IMR-90 (cell line): Measurements from ENCODE around the gene FBN3. TPM values are rescaled to one million over a fixed set of nuclear protein-coding genes. Genes with fewer than 3 reads are reported as not detected.

ENCODE experiments used
- ATAC-seq: fragments of 200-7000 bp; cut with Tn5 transposase; 2 replicates; pipeline ENCODE4 v1.9.1; 2020; ENCODE audit warnings: low read depth, mild to moderate bottlenecking, moderate library complexity
- BruUV-seq: library from RNA; stranded (reverse); fragments of 400-500 nt; replicated peaks from 2 replicates; lab custom pipeline; 2021; lab: Mats Ljungman, UMichigan
- CTCF ChIA-PET: fragments of 300-600 bp; formaldehyde crosslinking; extraction: SDS; loops from one replicate; lab custom pipeline; 2021; ENCODE audit warnings: antibody characterized with exemption; lab: Yijun Ruan, JAX
- POLR2A ChIA-PET: fragments of 300-600 bp; sonication (Branson Sonifier 250); formaldehyde crosslinking; loops from one replicate; lab custom pipeline; 2022; ENCODE audit warnings: antibody characterized with exemption; ENCODE audit not compliant: unreplicated experiment; lab: Charles Lee
- DNase-seq: peaks from one replicate; pipeline ENCODE4 v3.0.0; 2013
- H2AFZ ChIP-seq: replicated peaks from 2 replicates; pipeline ENCODE3; 2013; ENCODE audit warnings: low read length, mild to moderate bottlenecking; ENCODE audit not compliant: poor library complexity
- H2AK5ac ChIP-seq: 2 replicates; pipeline ENCODE4 v1.6.1; 2013; ENCODE audit warnings: low read depth, low read length, inconsistent platforms
- H2AK9ac ChIP-seq: replicated peaks from 2 replicates; pipeline ENCODE3; 2013; ENCODE audit warnings: mild to moderate bottlenecking, low read depth, low read length, moderate library complexity; ENCODE audit not compliant: poor library complexity
- H2BK120ac ChIP-seq: 2 replicates; pipeline ENCODE4 v1.6.1; 2013; ENCODE audit warnings: low read depth, low read length, inconsistent platforms
- H2BK15ac ChIP-seq: 3 replicates; pipeline ENCODE4 v1.6.1; 2013; ENCODE audit warnings: low read depth, low read length, inconsistent platforms
- H2BK20ac ChIP-seq: 2 replicates; pipeline ENCODE4 v1.6.1; 2013; ENCODE audit warnings: low read depth, mild to moderate bottlenecking, inconsistent platforms, low read length, moderate library complexity
- H2BK5ac ChIP-seq: 2 replicates; pipeline ENCODE4 v1.6.1; 2013; ENCODE audit warnings: mild to moderate bottlenecking, low read depth, low read length, inconsistent platforms; ENCODE audit not compliant: poor library complexity, severe bottlenecking
- H3K14ac ChIP-seq: replicated peaks from 2 replicates; pipeline ENCODE4 v1.6.1; 2013; ENCODE audit warnings: low read depth, low read length, inconsistent platforms
- H3K18ac ChIP-seq: 2 replicates; pipeline ENCODE4 v1.6.1; 2013; ENCODE audit warnings: low read depth, low read length, control low read depth
- H3K23ac ChIP-seq: 2 replicates; pipeline ENCODE4 v1.6.1; 2013; ENCODE audit warnings: low read depth, low read length, inconsistent platforms
- H3K27ac ChIP-seq: 2 replicates; pipeline ENCODE4 v1.5.1; 2013; ENCODE audit warnings: mild to moderate bottlenecking, control low read depth, low read length; ENCODE audit not compliant: insufficient read depth
- H3K27me3 ChIP-seq: 2 replicates; pipeline ENCODE4 v1.6.1; 2013; ENCODE audit warnings: low read length; ENCODE audit not compliant: control insufficient read depth, insufficient read depth
- H3K36me3 ChIP-seq: 2 replicates; pipeline ENCODE4 v1.6.1; 2013; ENCODE audit warnings: low read length, mixed read lengths; ENCODE audit not compliant: control insufficient read depth, insufficient read depth
- H3K4ac ChIP-seq: 2 replicates; pipeline ENCODE4 v1.6.1; 2013; ENCODE audit warnings: low read depth, low read length, inconsistent platforms
- H3K4me1 ChIP-seq: 2 replicates; pipeline ENCODE4 v1.6.1; 2013; ENCODE audit warnings: low read length, mixed read lengths; ENCODE audit not compliant: control insufficient read depth, insufficient read depth
- H3K4me2 ChIP-seq: 2 replicates; pipeline ENCODE4 v1.6.1; 2013; ENCODE audit warnings: low read depth, mild to moderate bottlenecking, control low read depth, low read length, moderate library complexity
- H3K4me3 ChIP-seq: 2 replicates; pipeline ENCODE4 v1.5.1; 2013; ENCODE audit warnings: low read depth, mild to moderate bottlenecking, control low read depth, low read length, moderate library complexity; ENCODE audit not compliant: insufficient read depth
- H3K56ac ChIP-seq: 2 replicates; pipeline ENCODE4 v1.6.1; 2013; ENCODE audit warnings: low read length, inconsistent platforms; ENCODE audit not compliant: insufficient read depth; ENCODE audit errors: extremely low read depth
- H3K79me1 ChIP-seq, 2 experiments: 2 replicates each; pipeline ENCODE4 v1.6.1; 2013; ENCODE audit warnings: low read length in 2 of 2, inconsistent platforms in 1 of 2, low read depth in 1 of 2
- H3K9ac ChIP-seq: 2 replicates; pipeline ENCODE4 v1.6.1; 2013; ENCODE audit warnings: low read depth, low read length, control low read depth
- H3K9me1 ChIP-seq: 2 replicates; pipeline ENCODE4 v1.6.1; 2013; ENCODE audit warnings: low read length, inconsistent platforms; ENCODE audit not compliant: insufficient read depth
- H3K9me3 ChIP-seq: 2 replicates; pipeline ENCODE4 v1.6.1; 2013; ENCODE audit warnings: low read length; ENCODE audit not compliant: control insufficient read depth, insufficient read depth
- H4K20me1 ChIP-seq: 2 replicates; pipeline ENCODE4 v1.6.1; 2013; ENCODE audit warnings: low read length, inconsistent platforms; ENCODE audit not compliant: insufficient read depth
- H4K5ac ChIP-seq: 2 replicates; pipeline ENCODE4 v1.6.1; 2013; ENCODE audit warnings: mild to moderate bottlenecking, low read depth, low read length, control low read depth
- H4K8ac ChIP-seq, 2 experiments: 2 replicates each; pipeline ENCODE4 v1.6.1; 2013; ENCODE audit warnings: low read depth in 2 of 2, low read length in 2 of 2, control low read depth in 1 of 2, inconsistent platforms in 1 of 2
- H4K91ac ChIP-seq: 2 replicates; pipeline ENCODE4 v1.6.1; 2013; ENCODE audit warnings: low read depth, low read length, inconsistent platforms; ENCODE audit not compliant: insufficient read depth
- NFE2L2 ChIP-seq: fragments of 150-350 bp; IDR thresholded peaks from 2 replicates; pipeline ENCODE4 v1.6.1; 2016; ENCODE audit warnings: low read depth, mild to moderate bottlenecking, low read length
- RAD21 ChIP-seq: IDR thresholded peaks from 2 replicates; pipeline ENCODE4 v1.6.1; 2012; ENCODE audit warnings: low read length, improper control_type of control experiment
- RFX5 ChIP-seq: IDR thresholded peaks from 2 replicates; pipeline ENCODE4 v1.8.0; 2012; ENCODE audit warnings: low read depth, mild to moderate bottlenecking, low read length, moderate library complexity
- WGBS, 2 experiments: methylation state at CpG; one replicate each; pipeline versions ENCODE4 v1.1.5 to v1.1.7; 2013; ENCODE audit warnings: missing lambda C conversion rate in 2 of 2; ENCODE audit not compliant: insufficient read length in 1 of 2; ENCODE audit errors: extremely low coverage in 2 of 2; 5-methylcytosine and 5-hydroxymethylcytosine counted together
- dilution Hi-C: fragments of 300-500 bp; cut with HindIII; formaldehyde crosslinking; loops from one replicate; pipeline ENCODE4 v1.14.3; 2018; ENCODE audit warnings: low sequenced_read_pairs; ENCODE audit not compliant: unreplicated experiment
- in situ Hi-C: fragments of 300-500 bp; cut with MboI; formaldehyde crosslinking; loops from 3 replicates; pipeline ENCODE4 v1.14.3; 2019; ENCODE audit warnings: low sequenced_read_pairs, inconsistent platforms, mixed read lengths
- intact Hi-C: fragments of 100-400 bp; cut with micrococcal nuclease; formaldehyde crosslinking; loops from 2 replicates; pipeline ENCODE4 v1.10.0; 2022
- polyA plus RNA-seq, 3 experiments: library from polyadenylated mRNA; depleted of rRNA; stranded (reverse); fragments of >200 nt; gene quantifications; 2 replicates each; pipeline ENCODE4 v1.2.3, GENCODE V29; 2012; ENCODE audit warnings: low replicate concordance in 1 of 3
- total RNA-seq: library from RNA; depleted of rRNA; stranded (reverse); fragments of >200 nt; gene quantifications from 2 replicates; pipeline ENCODE4 v1.2.3, GENCODE V29; 2012

FBN3 gene
- total and polyA plus RNA-seq, 2 of the 4 experiments (the other 2 are of a cell fraction), result not detected

DNA sequence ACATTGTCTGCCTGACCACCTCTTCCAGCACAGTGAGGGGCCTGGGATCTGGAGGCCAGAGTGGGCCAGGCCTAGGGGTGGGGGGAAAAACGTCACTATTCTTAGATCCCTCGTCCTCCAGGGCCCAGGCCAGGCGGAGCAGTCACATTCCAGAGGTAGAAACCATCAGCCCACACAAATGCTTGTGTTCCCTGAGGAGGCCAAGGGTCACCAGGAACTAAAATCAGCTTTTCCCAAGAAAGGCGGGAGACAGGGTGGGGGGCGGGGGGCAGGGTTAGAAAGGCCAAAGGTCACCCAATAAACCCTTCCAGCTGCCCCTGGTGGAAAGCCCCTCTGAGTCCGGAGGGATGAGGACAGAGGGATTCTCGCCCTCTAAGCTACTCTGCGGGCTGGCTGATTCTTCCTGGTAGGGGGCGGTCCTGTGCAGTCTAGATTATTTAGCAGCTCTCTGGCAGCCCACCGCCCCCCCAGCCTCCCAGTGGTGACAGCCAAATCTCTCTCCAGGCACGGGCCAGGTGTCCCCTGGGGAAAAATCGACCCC lies 120.4 kb downstream of the FBN3 start:
- no peak overlapping the region for H3K27ac ChIP-seq
- H3K4me1 ChIP-seq, result peaks cover 2% of the 10 kb centered on the region; the same call in 1 of the 2 replicates
- H2AK5ac ChIP-seq, result no peak overlapping the region
- H3K18ac ChIP-seq, result no peak overlapping the region
- no peak overlapping the region for H2BK120ac ChIP-seq
- no peak overlapping the region for H3K4ac ChIP-seq
- POLR2A ChIA-PET, result interaction anchor here (0.6 kb wide), 1 partner anchor 27 kb away, joined by 7 read pairs; no protein-coding TSS in a partner anchor
- no peaks in the 10 kb centered on the region for H3K9me3 ChIP-seq
- peak; percentile 13 for DNase-seq
- no peaks in the 10 kb centered on the region for H3K36me3 ChIP-seq
- H2AK9ac ChIP-seq, result no peak overlapping the region
- H3K27me3 ChIP-seq, result no peaks in the 10 kb centered on the region
- in situ Hi-C loops, result no loop called here
- no peak overlapping the region for H3K14ac ChIP-seq
- no peak overlapping the region for H3K9ac ChIP-seq
- no peak overlapping the region for H3K23ac ChIP-seq
- no peak overlapping the region for H4K91ac ChIP-seq
- H4K8ac ChIP-seq, result no peak overlapping the region
- H2BK15ac ChIP-seq, result no peak overlapping the region
- no peak overlapping the region for H3K4me2 ChIP-seq
- no peaks in the 10 kb centered on the region for H4K20me1 ChIP-seq
- BruUV-seq, result no TSS peak
- H3K9me1 ChIP-seq, result no peaks in the 10 kb centered on the region; the same call in 1 of the 2 replicates
- dilution Hi-C loops, result no loop called here
- H2BK20ac ChIP-seq, result no peak overlapping the region
- no peaks in the 10 kb centered on the region for H3K79me1 ChIP-seq
- intact Hi-C loops, result no loop called here
- H3K56ac ChIP-seq, result no peak overlapping the region
- H2BK5ac ChIP-seq, result no peak overlapping the region
- no CpG with 5 or more reads among the region's 12 CpGs for WGBS, 2 experiments
- ATAC-seq, result peak; percentile 82
- no peak overlapping the region for H4K5ac ChIP-seq
- no peak overlapping the region for H3K4me3 ChIP-seq
- H2AFZ ChIP-seq, result peak overlapping the region; percentile 72
- CTCF ChIA-PET, result interaction anchor here (0.7 kb wide), 1 partner anchor 9 kb away, joined by 3 read pairs; no protein-coding TSS in a partner anchor
- TF ChIP-seq RFX5, result no peak
- TF ChIP-seq NFE2L2, result no peak
- TF ChIP-seq RAD21, result no peak
